ENCODE data around the gene ZNF48.
A peak's percentile ranks its signal among the peaks of the same experiment; 100 is the strongest.
"Not testable (repeated sequence)": the region's sequence is repeated elsewhere in the genome, so short reads cannot be mapped to it uniquely, and the experiment has no call there.

Gene ZNF48

DNA sequence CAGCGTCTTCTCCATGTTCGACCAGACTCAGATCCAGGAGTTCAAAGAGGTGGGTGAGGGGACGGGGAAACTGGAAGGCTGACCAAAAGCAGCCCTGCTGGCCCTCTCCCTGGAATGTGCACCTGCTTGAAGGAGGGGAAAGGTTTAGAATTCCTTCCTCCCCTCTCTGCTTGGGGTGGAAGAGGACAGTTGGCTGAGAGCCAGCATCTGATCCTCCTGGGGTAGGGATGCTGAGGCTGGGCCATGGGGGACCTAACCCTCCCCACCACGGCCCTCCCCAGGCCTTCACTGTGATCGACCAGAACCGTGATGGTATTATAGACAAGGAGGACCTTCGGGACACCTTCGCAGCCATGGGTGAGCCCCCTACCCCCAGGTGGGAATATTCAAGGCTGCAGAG is 19.4 kb upstream of the ZNF48 start:
- DNase-seq (ENCODE audit: low read depth, low spot score): no peak
- no peak overlapping the region for H3K4me3 ChIP-seq (ENCODE audit: low read length)

DNA sequence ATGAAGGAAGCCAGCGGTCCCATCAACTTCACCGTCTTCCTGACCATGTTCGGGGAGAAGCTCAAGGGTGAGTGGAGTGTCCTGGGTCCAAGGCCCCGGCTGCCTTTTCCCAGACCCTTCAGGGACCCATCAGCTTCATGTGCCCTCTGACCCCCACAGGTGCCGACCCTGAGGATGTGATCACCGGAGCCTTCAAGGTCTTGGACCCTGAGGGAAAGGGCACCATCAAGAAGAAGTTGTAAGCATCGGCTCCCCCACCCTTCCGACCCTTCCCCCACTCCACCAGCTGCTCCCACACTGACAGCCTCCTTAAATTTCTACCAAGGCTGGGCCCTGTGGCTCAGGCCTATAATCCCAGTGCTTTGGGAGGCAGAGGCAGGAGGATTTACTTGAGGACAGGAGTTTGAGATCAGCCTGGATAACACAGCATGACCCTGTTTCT is 18.7 kb upstream of the ZNF48 start:
- H3K4me3 ChIP-seq (ENCODE audit: low read length): no peak overlapping the region
- DNase-seq (ENCODE audit: low read depth, low spot score): no peak

GRCh38 chr16:30377050-30377811 is 18.0 kb upstream of the ZNF48 start:
- DNase-seq (ENCODE audit: low read depth, low spot score): no peak
- H3K4me3 ChIP-seq (ENCODE audit: low read length): peak overlapping the region; percentile 69

- peak overlapping the region; percentile 69 for H3K4me3 ChIP-seq (ENCODE audit: low read length)
- DNase-seq (ENCODE audit: low read depth, low spot score): peak; percentile 88
These were observed 17.4 kb upstream of the ZNF48 start for GRCh38 chr16:30377812-30378235.

DNA sequence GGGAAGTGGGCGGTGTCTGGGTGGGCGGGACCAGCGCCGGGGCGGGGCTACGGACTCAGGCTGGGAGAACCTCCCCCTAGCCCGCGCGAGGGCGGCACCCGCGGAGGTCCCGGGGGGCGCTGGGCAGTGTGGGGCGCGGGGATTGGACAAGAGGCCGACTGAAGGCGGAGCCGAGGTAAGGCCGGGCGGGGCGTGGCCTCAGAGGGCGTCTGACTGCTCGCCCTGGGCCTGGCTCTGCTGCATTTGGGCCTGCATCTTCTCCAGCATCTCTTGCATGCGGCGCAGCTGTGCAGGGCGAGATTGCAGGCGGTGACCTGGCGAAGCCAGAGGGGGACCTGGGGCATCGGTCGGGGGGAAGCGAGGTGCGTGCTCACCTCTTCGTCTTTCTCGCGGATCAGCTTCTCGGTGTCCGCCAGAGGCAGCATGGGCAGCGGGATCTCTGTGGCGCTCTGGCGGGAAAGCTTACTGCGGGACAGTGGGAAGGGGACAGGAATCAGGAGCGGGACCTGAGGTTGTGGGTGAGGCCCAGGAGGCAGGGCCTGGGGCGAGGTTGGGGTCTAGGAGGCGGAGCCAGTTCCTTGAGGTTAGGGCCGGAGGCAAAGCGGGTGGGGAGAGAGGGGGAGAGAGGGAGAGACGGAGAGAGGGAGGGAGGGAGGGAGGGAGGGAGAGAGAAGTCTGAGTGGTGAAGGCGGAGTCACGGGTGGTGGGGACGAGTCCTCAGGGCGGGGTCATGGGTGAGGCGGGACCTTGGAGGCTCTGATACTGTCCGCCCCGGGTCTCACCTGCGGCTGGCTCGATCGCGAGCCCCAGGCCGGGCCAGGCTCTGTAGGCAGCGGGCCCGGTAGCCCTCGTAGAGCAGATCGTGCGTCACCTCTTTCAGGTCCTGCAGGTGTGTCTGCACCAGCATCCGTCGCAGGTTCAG is 16.7 kb upstream of the ZNF48 start:
- H3K4me3 ChIP-seq (ENCODE audit: low read length): peak overlapping the region; percentile 69
- peak; percentile 95 for DNase-seq (ENCODE audit: low read depth, low spot score)

- peak overlapping the region; percentile 69 for H3K4me3 ChIP-seq (ENCODE audit: low read length)
- DNase-seq (ENCODE audit: low read depth, low spot score): no peak
These were observed 15.9 kb upstream of the ZNF48 start for GRCh38 chr16:30379158-30379783.

- peak overlapping the region; percentile 82 for H3K4me3 ChIP-seq (ENCODE audit: low read length)
- no peak for DNase-seq (ENCODE audit: low read depth, low spot score)
These were observed 15.0 kb upstream of the ZNF48 start for GRCh38 chr16:30380072-30380802.

GRCh38 chr16:30380803-30381208 is 14.4 kb upstream of the ZNF48 start:
- DNase-seq (ENCODE audit: low read depth, low spot score): peak; percentile 35
- H3K4me3 ChIP-seq (ENCODE audit: low read length): peak overlapping the region; percentile 82

DNA sequence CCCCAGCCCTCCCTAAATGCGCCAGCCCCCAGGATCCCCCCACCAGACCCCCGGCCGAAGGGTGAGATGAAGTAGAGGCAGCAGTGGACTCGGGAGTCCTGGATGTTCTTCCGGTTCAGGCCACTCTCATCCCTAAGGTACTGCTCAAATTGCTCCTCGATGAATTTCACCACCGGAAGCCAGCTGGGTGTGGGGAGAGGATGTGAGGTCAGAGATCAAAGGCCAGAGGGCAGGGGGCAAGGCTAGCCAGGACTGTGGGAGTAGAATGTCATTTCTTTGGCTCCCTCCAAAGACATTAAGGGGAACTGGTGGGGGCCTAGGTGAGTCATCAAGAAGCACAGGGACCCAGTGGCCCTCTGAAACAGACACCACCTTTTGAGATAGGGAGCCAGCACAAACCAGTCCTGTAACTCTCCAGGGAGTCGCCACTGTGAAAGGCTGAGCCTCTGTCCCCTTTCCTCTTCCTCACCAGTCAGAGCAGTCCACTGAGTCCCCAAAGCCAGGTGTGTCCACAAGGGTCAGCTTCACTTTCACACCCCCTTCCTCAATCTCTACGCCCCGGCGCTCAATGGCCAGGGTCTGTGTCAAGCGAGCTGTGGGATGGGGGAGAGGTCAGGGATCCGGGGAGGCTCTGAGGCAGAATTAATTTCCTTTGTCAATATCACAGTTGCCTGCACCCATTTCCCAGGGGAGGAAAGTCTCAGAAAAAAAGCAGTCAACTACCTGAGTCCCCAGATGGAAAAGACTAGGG is 13.8 kb upstream of the ZNF48 start:
- DNase-seq (ENCODE audit: low read depth, low spot score): peak; percentile 77

GRCh38 chr16:30382111-30382881 is 12.9 kb upstream of the ZNF48 start, which contains the start of gene SEPTIN1:
TSS of gene SEPTIN1 (minus strand) at chr16:30382561. CDS start at chr16:30382542, 19 bp downstream.
- DNase-seq (ENCODE audit: low read depth, low spot score): peak; percentile 89
- H3K4me3 ChIP-seq (ENCODE audit: low read length): peak within 1 kb of the TSS; percentile 82

More for the DNA sequence above, 13.8 kb upstream of the ZNF48 start:
- H3K4me3 ChIP-seq (ENCODE audit: low read length): peak overlapping the region; percentile 82

- H3K4me3 ChIP-seq (ENCODE audit: low read length): peak overlapping the region; percentile 82
- no peak for DNase-seq (ENCODE audit: low read depth, low spot score)
These were observed 11.7 kb upstream of the ZNF48 start for GRCh38 chr16:30383521-30383920.

GRCh38 chr16:30394592-30395154 is 547 bp upstream of the ZNF48 start:
- DNase-seq (ENCODE audit: low read depth, low spot score): no peak
- H3K4me3 ChIP-seq (ENCODE audit: low read length): peak overlapping the region; percentile 78

DNA sequence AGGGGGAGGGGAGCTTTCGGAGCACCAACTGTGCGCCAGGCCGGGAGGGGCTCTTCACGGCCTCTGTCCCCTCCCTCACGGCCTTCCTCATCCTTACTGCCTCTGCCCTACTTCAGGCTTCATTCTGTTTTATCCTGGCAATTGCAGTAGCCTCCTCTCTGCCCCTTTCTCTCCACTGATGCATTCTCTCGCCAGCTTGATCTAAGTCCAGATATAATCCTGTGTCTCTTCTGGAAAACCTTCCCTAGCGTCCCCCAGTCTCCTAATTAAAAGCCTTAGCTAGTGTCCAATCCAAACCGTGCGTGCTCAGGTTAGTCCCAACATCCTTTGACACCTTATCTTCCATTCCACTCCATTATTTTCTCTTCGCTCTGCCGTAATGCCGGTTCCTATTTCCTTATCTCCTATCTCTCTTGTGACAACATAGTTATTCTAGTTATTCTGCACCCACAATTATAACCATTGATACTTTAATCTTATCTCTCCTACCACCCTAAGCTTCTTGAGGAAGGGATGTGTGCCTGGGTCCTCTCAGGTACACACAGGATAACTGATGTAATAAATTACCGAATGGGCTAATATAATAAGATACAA is 869 bp downstream of the ZNF48 start:
- peak overlapping the region; percentile 78 for H3K4me3 ChIP-seq (ENCODE audit: low read length)
- no peak for DNase-seq (ENCODE audit: low read depth, low spot score)

DNA sequence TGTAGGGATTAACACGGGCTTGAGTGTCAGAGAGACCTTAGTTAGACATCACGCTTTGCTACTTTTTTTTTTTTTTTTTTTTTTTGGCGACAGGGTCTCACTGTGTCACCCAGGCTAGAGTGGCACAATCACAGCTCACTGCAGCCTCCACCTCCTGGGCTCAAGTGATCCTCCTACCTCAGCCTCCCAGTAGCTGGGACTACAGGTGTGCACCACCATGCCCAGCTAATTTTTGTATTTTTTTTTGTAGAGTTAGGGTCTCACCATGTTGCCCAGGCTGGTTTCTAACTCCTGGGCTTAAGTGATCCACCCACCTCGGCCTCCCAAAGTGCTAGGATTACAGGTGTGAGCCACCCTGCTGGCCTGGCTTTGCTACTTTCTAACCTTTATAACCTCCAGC is 1.4 kb downstream of the ZNF48 start:
- not testable (repeated sequence) for DNase-seq (ENCODE audit: low read depth, low spot score); H3K4me3 ChIP-seq (ENCODE audit: low read length)

DNA sequence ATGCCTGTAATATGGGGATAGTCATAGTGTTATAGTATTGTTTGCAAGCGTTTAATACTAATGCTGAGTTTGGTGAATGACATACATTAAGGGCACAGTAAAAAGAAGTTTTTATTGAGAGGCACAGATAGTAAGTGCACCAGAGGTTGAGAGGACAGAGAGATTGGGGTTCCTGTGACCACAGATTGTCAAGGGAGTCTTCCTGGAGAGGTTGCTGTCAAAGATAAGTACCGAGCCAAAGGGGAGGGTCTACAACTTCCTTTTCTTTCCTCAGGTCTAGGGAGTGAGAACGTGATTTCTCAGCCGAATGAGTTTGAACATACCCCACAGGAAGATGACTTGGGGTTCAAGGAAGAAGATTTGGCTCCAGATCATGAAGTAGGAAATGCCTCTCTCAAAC is 1.8 kb downstream of the ZNF48 start:
- H3K4me3 ChIP-seq (ENCODE audit: low read length): no peak overlapping the region
- DNase-seq (ENCODE audit: low read depth, low spot score): no peak

DNA sequence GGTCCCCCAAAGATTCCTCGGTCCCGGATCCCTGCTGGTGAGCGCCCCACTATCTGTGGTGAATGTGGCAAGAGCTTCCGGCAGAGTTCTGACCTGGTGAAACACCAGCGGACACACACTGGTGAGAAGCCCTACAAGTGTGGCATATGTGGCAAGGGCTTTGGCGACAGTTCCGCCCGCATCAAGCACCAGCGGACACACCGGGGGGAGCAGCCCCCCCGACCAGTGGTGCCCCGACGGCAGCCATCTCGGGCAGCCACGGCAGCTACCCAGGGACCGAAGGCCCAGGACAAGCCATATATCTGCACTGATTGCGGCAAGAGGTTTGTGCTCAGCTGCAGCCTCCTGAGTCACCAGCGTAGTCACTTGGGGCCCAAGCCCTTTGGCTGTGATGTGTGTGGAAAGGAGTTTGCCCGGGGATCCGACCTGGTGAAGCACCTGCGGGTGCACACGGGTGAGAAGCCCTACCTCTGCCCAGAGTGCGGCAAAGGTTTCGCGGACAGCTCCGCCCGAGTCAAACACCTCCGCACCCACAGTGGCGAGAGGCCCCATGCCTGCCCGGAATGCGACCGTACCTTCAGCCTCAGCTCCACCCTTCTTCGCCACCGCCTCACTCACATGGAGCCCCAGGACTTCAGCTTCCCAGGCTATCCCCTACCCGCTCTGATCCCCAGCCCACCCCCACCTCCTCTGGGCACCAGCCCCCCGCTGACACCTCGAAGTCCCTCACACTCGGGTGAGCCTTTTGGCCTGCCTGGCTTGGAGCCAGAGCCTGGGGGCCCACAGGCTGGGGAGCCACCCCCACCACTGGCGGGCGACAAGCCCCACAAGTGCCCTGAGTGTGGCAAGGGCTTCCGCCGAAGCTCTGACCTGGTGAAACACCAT is 2.8 kb downstream of the ZNF48 start:
- DNase-seq (ENCODE audit: low read depth, low spot score): no peak
- no peak overlapping the region for H3K4me3 ChIP-seq (ENCODE audit: low read length)
